Activated T-cell treated with anti-CD3 and anti-CD28 coated beads, Interleukin-2, amount 50 U/mL, for 4 hours (primary cell): Measurements from ENCODE around the gene FBXO30. TPM values are rescaled to one million over a fixed set of nuclear protein-coding genes. Genes with fewer than 3 reads are reported as not detected.

Experiments used
- ATAC-seq, 2 donors: fragments of 200-7000 bp; cut with Tn5 transposase; one replicate each; pipeline ENCODE4 v1.10.0; 2021
- DNase-seq: peaks from one replicate; pipeline ENCODE4 v3.0.0-alpha.2; 2020
- H3K27me3 Mint-ChIP-seq: one replicate; pipeline ENCODE4 v1.8.0; 2021; ENCODE audit warnings: low read depth, mixed read lengths
- H3K36me3 Mint-ChIP-seq: one replicate; pipeline ENCODE4 v1.8.0; 2022; ENCODE audit warnings: mixed read lengths; ENCODE audit not compliant: insufficient read depth
- H3K4me1 Mint-ChIP-seq: one replicate; pipeline ENCODE4 v1.8.0; 2021; ENCODE audit warnings: low read depth, mixed read lengths
- H3K4me3 Mint-ChIP-seq: one replicate; pipeline ENCODE4 v1.8.0; 2021; ENCODE audit warnings: mild to moderate bottlenecking, moderate library complexity, mixed read lengths
- H3K9me3 Mint-ChIP-seq: one replicate; pipeline ENCODE4 v1.8.0; 2021; ENCODE audit warnings: mixed read lengths
- total RNA-seq, 3 donors: library from RNA; stranded (reverse); gene quantifications; one replicate each; pipeline ENCODE4 v1.2.1, GENCODE V29; 2021

The FBXO30 gene
- total RNA-seq, 3 donors from 2014 or later: 4.5 to 6.9 (median 6.2) TPM

DNA sequence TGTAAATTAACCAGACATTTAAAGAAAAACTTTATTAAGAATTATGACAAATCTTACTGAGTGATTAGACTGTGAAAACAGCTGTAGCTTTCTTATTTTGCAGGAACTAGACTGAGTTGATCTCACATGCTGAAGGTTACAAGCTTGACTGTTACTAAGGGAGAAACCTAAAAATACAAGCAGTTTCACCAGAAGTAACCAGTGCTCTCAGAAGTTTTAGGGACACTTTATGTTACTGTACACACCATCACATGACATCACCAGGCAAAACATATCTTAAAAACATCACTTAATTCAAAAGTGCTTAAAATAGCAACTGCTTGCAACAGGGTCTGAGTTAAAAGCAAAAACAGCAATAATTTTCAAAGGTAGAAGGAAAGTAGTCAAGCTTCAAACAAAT is 5.4 kb downstream of the FBXO30 start:
- DNase-seq (no peak), ATAC-seq (no peak)
- H3K27me3 Mint-ChIP-seq: no peaks in the 10 kb centered on the region
- H3K9me3 Mint-ChIP-seq: no peaks in the 10 kb centered on the region
- peaks cover 27% of the 10 kb centered on the region for H3K4me1 Mint-ChIP-seq
- H3K4me3 Mint-ChIP-seq: no peak overlapping the region
- H3K36me3 Mint-ChIP-seq: peaks cover 18% of the 10 kb centered on the region

DNA sequence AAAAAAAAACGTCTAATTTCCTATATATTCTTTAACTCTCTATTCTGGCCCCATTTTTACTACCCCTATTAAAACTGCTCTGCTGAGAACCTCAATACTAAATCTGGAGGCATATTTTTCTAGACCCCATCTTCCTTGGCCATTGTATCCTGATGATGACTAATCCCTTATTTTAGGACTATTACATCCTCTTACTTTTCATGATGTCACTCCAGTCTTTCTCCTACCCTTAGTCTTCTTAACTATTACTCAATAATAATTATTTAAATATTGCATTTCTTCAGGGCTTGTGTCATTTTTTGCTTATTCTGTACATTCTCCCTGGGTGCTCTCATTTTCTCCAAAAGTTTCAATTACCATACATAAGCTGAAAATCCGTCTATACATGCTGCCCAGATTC is 6.4 kb downstream of the FBXO30 start:
- Mint-ChIP-seq H3K4me3 (no peak overlapping the region), H3K4me1 (peaks cover 21% of the 10 kb centered on the region), H3K36me3 (peaks cover 24% of the 10 kb centered on the region), H3K27me3 (no peaks in the 10 kb centered on the region), H3K9me3 (no peaks in the 10 kb centered on the region)
- ATAC-seq (no peak), DNase-seq (no peak)

DNA sequence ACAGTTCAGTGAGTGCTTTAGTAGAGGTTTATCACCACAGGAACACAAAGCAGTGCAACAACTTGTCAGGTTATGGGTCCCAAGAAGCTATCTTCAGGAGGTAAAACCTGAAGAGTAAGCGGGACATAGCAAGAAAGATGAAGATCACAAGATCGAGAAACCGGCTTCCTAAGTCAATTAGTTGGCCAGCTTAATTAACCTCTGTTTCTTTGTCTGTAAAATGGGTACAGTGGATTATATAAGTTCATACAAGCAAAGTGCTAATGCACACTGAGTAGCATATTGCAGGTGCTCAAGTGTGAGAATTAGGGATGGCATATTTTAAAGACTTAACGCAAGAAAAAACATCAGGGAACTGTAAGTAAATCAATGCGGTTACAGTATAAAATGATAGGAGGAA is 12.5 kb downstream of the FBXO30 start:
- Mint-ChIP-seq H3K4me1 (no peaks in the 10 kb centered on the region), H3K4me3 (no peak overlapping the region), H3K27me3 (no peaks in the 10 kb centered on the region), H3K36me3 (peaks cover 40% of the 10 kb centered on the region), H3K9me3 (no peaks in the 10 kb centered on the region)
- ATAC-seq (no peak), DNase-seq (no peak)

DNA sequence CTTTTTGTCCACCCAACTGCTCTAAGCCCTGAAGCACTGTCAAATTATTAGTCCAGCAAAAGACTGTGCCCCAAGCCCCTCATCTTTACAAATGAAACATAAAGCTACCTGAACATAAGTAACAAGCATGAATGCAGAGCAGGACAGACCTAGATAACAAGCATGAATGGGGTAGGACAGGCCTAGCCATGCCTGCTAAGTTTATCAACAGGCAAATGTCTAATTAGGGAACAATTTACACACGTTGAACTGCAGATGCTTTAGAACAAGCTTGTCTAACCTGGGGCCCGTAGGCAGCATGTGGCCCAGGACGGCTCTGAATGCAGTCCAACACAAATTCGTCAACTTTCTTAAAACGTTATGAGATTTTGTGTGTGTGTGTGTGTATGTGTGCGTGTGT is 13.6 kb downstream of the FBXO30 start:
- peaks cover 38% of the 10 kb centered on the region for H3K36me3 Mint-ChIP-seq

DNA sequence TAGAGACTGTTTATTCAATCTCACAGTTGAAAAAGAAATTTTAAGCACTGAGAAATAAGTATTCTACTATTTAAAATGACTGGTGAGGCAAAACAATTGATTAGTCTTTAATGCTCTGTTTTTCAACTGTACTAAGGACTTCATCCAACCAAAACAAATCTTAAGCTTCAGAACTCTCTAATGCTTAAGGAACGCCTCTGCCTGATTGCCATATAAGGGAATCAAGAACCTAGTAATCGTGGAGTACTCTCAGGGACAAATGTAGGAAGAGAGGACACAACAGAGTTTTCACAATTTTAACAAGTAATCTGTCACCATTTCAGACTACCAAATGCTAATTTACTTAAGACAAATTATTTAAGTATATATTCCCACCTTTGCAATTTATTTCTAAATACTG is 16.1 kb downstream of the FBXO30 start:
- H3K36me3 Mint-ChIP-seq: peaks cover 21% of the 10 kb centered on the region
- H3K9me3 Mint-ChIP-seq: no peaks in the 10 kb centered on the region
- ATAC-seq: no peak
- no peaks in the 10 kb centered on the region for H3K27me3 Mint-ChIP-seq
- no peak for DNase-seq
- H3K4me1 Mint-ChIP-seq: no peaks in the 10 kb centered on the region
- H3K4me3 Mint-ChIP-seq: no peak overlapping the region

More for the DNA sequence above, 13.6 kb downstream of the FBXO30 start:
- Mint-ChIP-seq H3K4me1 (no peaks in the 10 kb centered on the region), H3K4me3 (no peak overlapping the region), H3K27me3 (no peaks in the 10 kb centered on the region), H3K9me3 (no peaks in the 10 kb centered on the region)
- no peak for ATAC-seq
- DNase-seq: no peak

DNA sequence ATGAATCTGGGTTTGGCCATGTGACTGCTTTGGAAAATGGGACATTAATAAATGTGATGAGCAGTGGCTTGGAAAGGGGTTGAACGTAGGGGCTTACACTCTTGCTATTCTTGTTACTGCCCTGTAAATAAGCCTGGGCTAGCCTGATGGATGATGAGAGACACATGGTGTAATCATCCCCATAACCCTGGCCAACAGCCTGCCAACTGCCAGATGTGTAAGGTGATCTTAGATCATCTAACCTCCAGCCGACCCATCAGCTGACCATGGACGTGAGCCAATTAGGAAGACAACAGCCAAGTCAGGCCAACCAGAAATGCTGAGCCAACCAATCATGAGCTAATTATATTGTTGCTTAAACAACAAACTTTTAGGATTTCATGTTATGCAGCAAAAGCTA is 25.2 kb downstream of the FBXO30 start:
- no peak overlapping the region for H3K4me3 Mint-ChIP-seq
- H3K36me3 Mint-ChIP-seq: peaks cover 24% of the 10 kb centered on the region
- H3K4me1 Mint-ChIP-seq: no peaks in the 10 kb centered on the region
- DNase-seq: no peak
- H3K9me3 Mint-ChIP-seq: peaks cover 9% of the 10 kb centered on the region
- no peak for ATAC-seq
- no peaks in the 10 kb centered on the region for H3K27me3 Mint-ChIP-seq

DNA sequence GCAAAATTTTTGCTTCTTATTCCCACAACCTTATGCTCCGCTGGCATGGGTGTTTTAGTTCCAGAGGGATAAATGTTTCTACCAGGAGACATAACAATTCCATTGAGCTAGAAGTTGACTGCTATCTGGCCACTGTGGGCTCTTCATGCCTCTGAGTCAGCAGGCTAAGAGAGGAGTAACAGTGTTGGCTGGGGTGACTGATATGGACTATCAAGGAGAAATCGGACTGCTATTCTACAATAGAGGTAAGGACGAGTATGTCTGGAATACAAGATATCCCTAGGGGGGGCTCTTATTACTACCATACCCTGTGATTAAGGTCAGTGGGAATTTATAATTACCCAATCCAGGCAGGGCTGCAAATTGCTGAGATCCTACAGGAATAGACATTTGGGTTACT is 26.9 kb downstream of the FBXO30 start:
- no peak for ATAC-seq
- no peaks in the 10 kb centered on the region for H3K27me3 Mint-ChIP-seq
- no peak for DNase-seq
- no peaks in the 10 kb centered on the region for H3K4me1 Mint-ChIP-seq
- H3K9me3 Mint-ChIP-seq: peaks cover 15% of the 10 kb centered on the region
- H3K36me3 Mint-ChIP-seq: peaks cover 29% of the 10 kb centered on the region
- no peak overlapping the region for H3K4me3 Mint-ChIP-seq

DNA sequence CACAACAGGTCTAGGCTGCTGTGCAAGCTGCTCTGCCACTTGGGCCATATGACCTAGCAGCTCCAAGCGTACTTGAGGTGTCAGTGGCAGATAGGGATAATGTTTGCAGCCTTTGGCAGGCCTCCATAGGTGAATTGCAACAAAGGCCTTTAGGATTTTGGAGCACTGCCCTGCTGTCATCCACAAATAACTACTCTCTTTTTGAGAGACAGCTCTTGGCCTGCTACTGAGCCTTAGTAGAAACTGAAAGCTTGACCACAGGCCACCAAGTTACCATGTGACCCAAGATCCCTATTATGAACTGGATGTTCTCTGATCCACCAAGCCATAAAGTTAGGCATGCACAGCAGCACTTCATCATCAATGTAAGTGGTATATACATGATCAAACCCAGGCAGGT is 29.9 kb downstream of the FBXO30 start:
- ATAC-seq: no peak
- no peaks in the 10 kb centered on the region for H3K4me1 Mint-ChIP-seq
- peaks cover 20% of the 10 kb centered on the region for H3K9me3 Mint-ChIP-seq
- no peaks in the 10 kb centered on the region for H3K27me3 Mint-ChIP-seq
- peaks cover 15% of the 10 kb centered on the region for H3K36me3 Mint-ChIP-seq
- no peak overlapping the region for H3K4me3 Mint-ChIP-seq
- DNase-seq: no peak

DNA sequence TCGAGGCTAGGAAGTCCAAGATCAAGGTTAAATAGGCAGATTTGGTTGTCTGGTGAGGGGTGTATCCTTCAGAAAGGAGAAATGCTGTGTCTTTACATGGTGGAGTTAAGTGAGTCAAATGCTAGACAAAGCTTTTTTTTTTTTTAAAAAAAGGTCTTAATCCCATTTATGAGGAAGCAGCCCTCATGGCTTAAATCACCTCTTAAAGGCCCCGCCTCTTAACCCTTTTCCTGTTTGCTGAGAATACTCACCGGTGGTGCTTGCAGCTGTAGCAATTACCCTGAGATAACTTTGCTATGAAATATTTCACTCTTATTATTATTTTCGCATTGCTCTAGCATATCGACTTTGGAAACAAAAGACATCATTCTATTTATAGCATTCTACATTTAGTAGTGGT is 30.8 kb downstream of the FBXO30 start:
- no peak overlapping the region for H3K4me3 Mint-ChIP-seq
- H3K27me3 Mint-ChIP-seq: no peaks in the 10 kb centered on the region

DNA sequence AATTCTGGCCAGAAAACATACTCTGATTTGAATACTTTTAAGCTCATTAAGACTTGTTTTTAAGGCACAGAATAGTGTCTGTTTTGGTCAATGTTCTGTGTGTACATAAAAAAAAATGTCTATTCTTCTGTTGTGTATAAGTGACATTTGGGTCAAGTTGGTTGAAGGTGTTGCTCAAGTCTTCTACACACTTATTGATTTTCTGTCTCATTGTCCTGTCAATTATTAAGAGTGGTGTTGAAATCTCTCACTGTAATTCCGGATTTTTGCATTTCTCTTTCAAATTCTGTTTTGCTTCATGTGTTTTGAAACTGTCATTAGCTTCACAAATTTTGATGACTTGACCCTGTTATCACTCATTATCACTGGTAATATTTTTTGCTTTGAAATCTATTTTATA is 41.7 kb downstream of the FBXO30 start:
- Mint-ChIP-seq H3K4me3 (no peak overlapping the region), H3K9me3 (peaks cover 16% of the 10 kb centered on the region), H3K4me1 (no peaks in the 10 kb centered on the region), H3K36me3 (no peaks in the 10 kb centered on the region), H3K27me3 (no peaks in the 10 kb centered on the region)
- DNase-seq (no peak), ATAC-seq (no peak)

More for the DNA sequence above, 30.8 kb downstream of the FBXO30 start:
- Mint-ChIP-seq H3K4me1 (no peaks in the 10 kb centered on the region), H3K36me3 (peaks cover 14% of the 10 kb centered on the region), H3K9me3 (peaks cover 21% of the 10 kb centered on the region)
- ATAC-seq (no peak), DNase-seq (no peak)

DNA sequence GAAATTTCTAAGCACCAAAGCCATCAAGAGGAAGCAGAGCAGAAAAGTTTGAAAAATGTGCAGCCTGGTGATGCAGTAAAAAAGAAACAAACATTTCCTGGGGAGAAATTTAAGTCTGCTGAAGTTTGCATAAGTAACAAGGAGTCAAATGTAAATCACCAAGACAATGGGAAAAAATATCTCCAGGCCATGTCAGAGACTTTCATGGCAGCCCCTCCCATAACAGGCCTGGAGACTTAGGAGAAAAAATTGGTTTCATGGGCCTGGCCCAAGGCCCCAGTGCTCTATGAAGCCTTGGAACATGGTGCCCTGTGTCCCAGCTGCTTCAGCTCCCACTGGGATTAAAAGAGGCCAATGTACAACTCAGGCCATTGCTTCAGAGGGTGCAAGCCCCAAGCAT is 49.1 kb downstream of the FBXO30 start:
- no peak for ATAC-seq

DNA sequence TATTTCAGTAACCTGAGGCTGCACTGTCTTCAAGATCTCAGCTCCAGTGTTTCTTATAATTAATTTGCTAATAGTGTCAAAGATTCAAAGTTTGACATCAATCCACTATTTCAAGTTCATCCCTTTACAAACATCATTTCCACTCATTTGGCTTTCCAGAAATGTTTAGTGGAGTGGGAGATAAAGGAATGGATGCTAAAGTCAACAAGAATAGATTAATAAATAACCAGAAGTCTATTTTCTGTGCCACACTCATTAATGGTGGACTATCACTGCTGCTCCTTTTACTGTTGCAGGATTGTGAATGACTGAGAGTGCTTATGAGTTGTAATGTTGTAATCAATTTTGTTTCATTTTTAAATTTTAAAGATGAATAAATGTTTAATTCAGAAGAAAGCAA is 50.9 kb downstream of the FBXO30 start:
- Mint-ChIP-seq H3K4me1 (no peaks in the 10 kb centered on the region), H3K27me3 (no peaks in the 10 kb centered on the region), H3K4me3 (no peak overlapping the region), H3K9me3 (no peaks in the 10 kb centered on the region), H3K36me3 (no peaks in the 10 kb centered on the region)
- DNase-seq: no peak
- no peak for ATAC-seq

More for the DNA sequence above, 49.1 kb downstream of the FBXO30 start:
- Mint-ChIP-seq H3K4me3 (no peak overlapping the region), H3K27me3 (no peaks in the 10 kb centered on the region), H3K4me1 (no peaks in the 10 kb centered on the region), H3K36me3 (no peaks in the 10 kb centered on the region), H3K9me3 (no peaks in the 10 kb centered on the region)
- no peak for DNase-seq

DNA sequence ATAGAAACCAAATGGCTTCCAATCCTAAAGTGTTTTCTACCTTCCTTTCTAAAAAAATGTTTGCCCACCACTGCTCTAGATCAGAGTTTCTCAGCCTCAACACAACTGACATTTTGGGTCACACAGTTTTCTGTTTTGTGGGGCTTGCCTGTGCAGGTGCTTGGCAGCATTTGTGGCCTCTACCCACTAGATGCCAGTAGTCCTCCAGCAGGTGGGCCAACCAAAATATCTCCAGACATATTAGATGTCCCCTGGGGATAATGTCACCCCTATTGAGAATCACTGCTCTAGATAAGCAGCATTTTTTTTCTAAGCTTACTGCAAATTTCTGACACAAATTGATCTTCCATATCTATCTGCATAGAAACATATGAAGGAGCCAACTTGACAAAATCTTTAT is 53.0 kb downstream of the FBXO30 start:
- no peaks in the 10 kb centered on the region for H3K36me3 Mint-ChIP-seq
- H3K27me3 Mint-ChIP-seq: no peaks in the 10 kb centered on the region
- no peak for ATAC-seq
- H3K9me3 Mint-ChIP-seq: no peaks in the 10 kb centered on the region
- H3K4me3 Mint-ChIP-seq: no peak overlapping the region
- H3K4me1 Mint-ChIP-seq: no peaks in the 10 kb centered on the region
- no peak for DNase-seq

DNA sequence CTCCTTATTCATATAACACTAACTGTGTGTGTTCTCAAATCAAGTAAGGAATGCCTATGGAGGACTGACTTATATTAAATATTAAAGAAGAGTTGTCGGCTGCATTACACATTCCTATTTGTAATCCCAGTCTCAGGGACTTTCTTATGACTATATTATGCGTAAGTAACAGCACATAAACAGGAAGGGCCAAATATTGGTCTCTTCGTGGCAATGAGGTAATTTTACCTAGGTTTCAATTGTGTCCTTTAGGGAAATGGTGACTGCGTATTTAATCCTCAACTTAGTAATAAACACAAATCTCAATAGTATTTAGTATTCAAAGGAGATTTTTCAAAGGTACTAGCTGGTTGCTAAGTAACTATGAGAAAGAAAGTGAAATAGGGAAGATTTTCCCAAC is 56.5 kb downstream of the FBXO30 start:
- no peak for ATAC-seq
- DNase-seq: no peak
- H3K9me3 Mint-ChIP-seq: no peaks in the 10 kb centered on the region
- no peaks in the 10 kb centered on the region for H3K27me3 Mint-ChIP-seq
- no peaks in the 10 kb centered on the region for H3K36me3 Mint-ChIP-seq
- H3K4me1 Mint-ChIP-seq: no peaks in the 10 kb centered on the region
- H3K4me3 Mint-ChIP-seq: no peak overlapping the region

DNA sequence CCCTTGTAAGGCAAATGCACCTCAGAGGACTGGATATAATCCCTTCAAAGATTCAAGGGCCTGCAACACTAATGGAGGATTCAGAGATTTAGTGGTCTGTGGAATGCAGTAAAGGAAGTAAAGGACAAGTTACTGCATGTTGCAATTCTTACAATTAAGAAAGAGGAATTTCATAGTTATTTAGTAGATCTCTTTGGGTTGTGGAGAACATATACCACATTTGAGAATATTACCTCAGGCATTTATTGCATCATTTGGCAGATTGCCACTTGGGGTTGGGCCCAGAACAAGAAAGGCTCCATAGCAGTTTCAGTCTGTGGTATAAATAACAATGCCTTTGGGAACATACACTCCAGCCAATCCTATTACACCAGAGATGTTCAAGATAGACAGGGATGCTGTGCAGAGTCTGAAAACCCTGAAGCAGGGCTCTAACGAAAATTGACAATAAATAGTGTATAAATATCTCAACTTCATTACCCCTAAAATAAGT is 58.4 kb downstream of the FBXO30 start:
- ATAC-seq (no peak), DNase-seq (no peak)
- H3K27me3 Mint-ChIP-seq: no peaks in the 10 kb centered on the region
- no peaks in the 10 kb centered on the region for H3K4me1 Mint-ChIP-seq
- H3K36me3 Mint-ChIP-seq: no peaks in the 10 kb centered on the region
- H3K9me3 Mint-ChIP-seq: no peaks in the 10 kb centered on the region
- no peak overlapping the region for H3K4me3 Mint-ChIP-seq

DNA sequence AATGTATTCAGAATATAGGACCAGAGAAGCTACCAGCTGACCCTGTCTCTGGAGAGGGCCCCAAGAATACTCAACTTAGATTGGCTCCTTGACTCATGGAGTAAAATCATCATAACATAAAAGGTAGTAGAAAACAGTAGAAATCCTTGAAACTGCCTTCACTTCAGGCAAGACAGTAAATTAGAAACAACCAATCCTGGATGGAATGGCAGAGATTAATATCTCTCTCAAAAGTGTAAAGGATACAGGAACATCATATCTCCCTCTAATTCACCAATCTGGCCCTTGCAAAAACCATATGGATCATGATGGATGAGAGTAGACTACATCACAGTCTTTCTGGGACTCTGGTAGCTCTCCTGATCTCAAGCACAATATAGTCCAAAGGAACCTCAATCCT is 58.9 kb downstream of the FBXO30 start:
- Mint-ChIP-seq H3K9me3 (no peaks in the 10 kb centered on the region), H3K36me3 (no peaks in the 10 kb centered on the region), H3K4me3 (no peak overlapping the region), H3K4me1 (no peaks in the 10 kb centered on the region), H3K27me3 (no peaks in the 10 kb centered on the region)
- DNase-seq (no peak), ATAC-seq (no peak)
